GM23338 (cell line): ENCODE measurements around the gene GLI3. TPM values are rescaled to one million over a fixed set of nuclear protein-coding genes. Genes with fewer than 3 reads are reported as not detected.

Source experiments
- ATAC-seq: fragments of 200-7000 bp; cut with Tn5 transposase; 3 replicates; pipeline ENCODE4 v1.9.1; 2020
- DNase-seq: peaks from one replicate; pipeline ENCODE4 v3.0.0-alpha.2; 2015; ENCODE audit warnings: low spot score
- H2AFZ ChIP-seq: fragments of 200-600 bp; sonication (generic); 2 replicates; pipeline ENCODE4 v1.8.0; 2016; ENCODE audit warnings: antibody characterized with exemption, mild to moderate bottlenecking, moderate library complexity
- H3F3A ChIP-seq: fragments of 200-600 bp; sonication (generic); replicated peaks from 2 replicates; pipeline ENCODE4 v1.8.0; 2017; ENCODE audit warnings: antibody characterized with exemption, mixed run types, low read depth
- H3K27ac ChIP-seq: fragments of 200-600 bp; sonication (generic); 2 replicates; pipeline ENCODE4 v1.6.1; 2016; ENCODE audit warnings: low read depth
- H3K27me3 ChIP-seq: fragments of 200-600 bp; sonication (generic); 2 replicates; pipeline ENCODE4 v1.8.0; 2016; ENCODE audit warnings: mild to moderate bottlenecking, mixed run types, moderate library complexity; ENCODE audit not compliant: insufficient read depth
- H3K36me3 ChIP-seq: fragments of 200-600 bp; sonication (generic); 2 replicates; pipeline ENCODE4 v1.8.0; 2016; ENCODE audit warnings: mild to moderate bottlenecking; ENCODE audit not compliant: insufficient read depth
- H3K4me1 ChIP-seq: fragments of 200-600 bp; sonication (generic); 2 replicates; pipeline ENCODE4 v1.8.0; 2016; ENCODE audit warnings: mild to moderate bottlenecking, moderate library complexity; ENCODE audit not compliant: insufficient read depth
- H3K4me2 ChIP-seq: fragments of 200-600 bp; sonication (generic); 2 replicates; pipeline ENCODE4 v1.7.1; 2017; ENCODE audit warnings: mixed run types
- H3K4me3 ChIP-seq: fragments of 200-600 bp; sonication (generic); 2 replicates; pipeline ENCODE4 v1.6.1; 2016; ENCODE audit warnings: mixed run types
- H3K79me2 ChIP-seq: fragments of 200-600 bp; sonication (generic); replicated peaks from 2 replicates; pipeline ENCODE4 v1.8.0; 2017; ENCODE audit warnings: mild to moderate bottlenecking; ENCODE audit not compliant: insufficient read depth
- H3K9me2 ChIP-seq: fragments of 200-600 bp; sonication (generic); 2 replicates; pipeline ENCODE4 v1.8.0; 2017; ENCODE audit not compliant: insufficient read depth
- H4K20me1 ChIP-seq: fragments of 200-600 bp; sonication (generic); replicated peaks from 2 replicates; pipeline ENCODE4 v1.8.0; 2017; ENCODE audit warnings: mild to moderate bottlenecking; ENCODE audit not compliant: insufficient read depth
- H3K27ac Mint-ChIP-seq: 2 replicates; pipeline ENCODE4 v1.8.0; 2020; ENCODE audit warnings: inconsistent platforms, mild to moderate bottlenecking, moderate library complexity, mixed read lengths
- H3K27me3 Mint-ChIP-seq: 3 replicates; pipeline ENCODE4 v1.8.0; 2022; ENCODE audit warnings: low read depth, mild to moderate bottlenecking, moderate library complexity, mixed read lengths, inconsistent platforms; ENCODE audit not compliant: insufficient read depth, poor library complexity
- H3K36me3 Mint-ChIP-seq: 3 replicates; pipeline ENCODE4 v1.8.0; 2021; ENCODE audit warnings: low read depth, mild to moderate bottlenecking, inconsistent platforms, moderate library complexity, mixed read lengths
- H3K4me1 Mint-ChIP-seq: 3 replicates; pipeline ENCODE4 v1.8.0; 2020; ENCODE audit warnings: mild to moderate bottlenecking, inconsistent platforms, mixed read lengths
- H3K4me3 Mint-ChIP-seq: 3 replicates; pipeline ENCODE4 v1.8.0; 2021; ENCODE audit warnings: moderate library complexity, mild to moderate bottlenecking, inconsistent platforms, mixed read lengths
- H3K9me3 Mint-ChIP-seq: 3 replicates; pipeline ENCODE4 v1.8.0; 2020; ENCODE audit warnings: moderate library complexity, mild to moderate bottlenecking, inconsistent platforms, mixed read lengths
- CREB1 ChIP-seq: fragments of 250-450 bp; sonication (Bioruptor Pico); IDR thresholded peaks from 2 replicates; pipeline ENCODE4 v1.5.0; 2020; ENCODE audit warnings: low read depth, mild to moderate bottlenecking, moderate library complexity
- EZH2 ChIP-seq: fragments of 200-600 bp; sonication (generic); IDR thresholded peaks from one replicate; pipeline ENCODE4 v1.8.0; 2017; ENCODE audit warnings: antibody characterized with exemption, mild to moderate bottlenecking, low read depth; ENCODE audit not compliant: unreplicated experiment
- EZH2phosphoT487 ChIP-seq: fragments of 200-600 bp; sonication (generic); IDR thresholded peaks from one replicate; pipeline ENCODE4 v1.8.1; 2018; ENCODE audit warnings: antibody characterized with exemption; ENCODE audit not compliant: unreplicated experiment
- JUNB ChIP-seq: IDR thresholded peaks from one replicate; pipeline ENCODE4 v1.6.1; 2016; ENCODE audit warnings: antibody characterized with exemption; ENCODE audit not compliant: unreplicated experiment
- NANOG ChIP-seq: IDR thresholded peaks from 2 replicates; pipeline ENCODE4 v1.6.1; 2016; ENCODE audit warnings: antibody characterized with exemption, borderline replicate concordance
- POLR2AphosphoS5 ChIP-seq: IDR thresholded peaks from 2 replicates; pipeline ENCODE4 v1.6.1; 2016; ENCODE audit warnings: antibody characterized with exemption, low read depth
- STAT1 ChIP-seq: IDR thresholded peaks from one replicate; pipeline ENCODE4 v1.6.1; 2016; ENCODE audit warnings: antibody characterized with exemption; ENCODE audit not compliant: unreplicated experiment
- ZNF114 ChIP-seq: fragments of 250-450 bp; sonication (Bioruptor Pico); IDR thresholded peaks from 2 replicates; pipeline ENCODE4 v1.5.0; 2020; ENCODE audit warnings: mild to moderate bottlenecking, moderate library complexity
- ZNF331 ChIP-seq: fragments of 250-450 bp; sonication (Bioruptor Pico); IDR thresholded peaks from 2 replicates; pipeline ENCODE4 v1.5.0; 2020; ENCODE audit warnings: low read depth, mild to moderate bottlenecking, moderate library complexity
- ZNF462 ChIP-seq: fragments of 250-450 bp; sonication (Bioruptor Pico); IDR thresholded peaks from 2 replicates; pipeline ENCODE4 v1.5.0; 2020; ENCODE audit warnings: mild to moderate bottlenecking, moderate library complexity
- polyA plus RNA-seq: library from polyadenylated mRNA; unstranded; fragments of >200 nt; fragmentation: Nextera tagmentation; extraction: Ambion mirVana; gene quantifications from 2 replicates; pipeline ENCODE4 v1.2.1, GENCODE V29; 2016
- total RNA-seq: library from RNA; depleted of rRNA; stranded (reverse); fragments of >200 nt; shearing (Covaris generic); gene quantifications from 2 replicates; pipeline ENCODE4 v1.2.3, GENCODE V29; 2014
- TF ChIP-seq, protein P1 (sequence below), 2 experiments: fragments of 200-600 bp in 1 of 2; sonication (generic) in 1 of 2; conservative IDR thresholded peaks; 2 replicates each; pipeline versions ENCODE4 v1.5.1 to v1.6.1; 2016 to 2017; ENCODE audit warnings: antibody characterized with exemption in 2 of 2, low read depth in 2 of 2, mild to moderate bottlenecking in 2 of 2, moderate library complexity in 1 of 2

GLI3 gene
- total and polyA plus RNA-seq, 2 experiments from 2014 or later, result 16.1 to 17.9 TPM

GRCh38 chr7:41977661-41978060, 259.3 kb downstream of the GLI3 start:
- no peak overlapping the region for H3K4me3 Mint-ChIP-seq
- DNase-seq (no peak), ATAC-seq (no peak)
- Histone ChIP-seq H3K27ac (no peak overlapping the region), H3K27me3 (no peaks in the 10 kb centered on the region), H3F3A (no peaks in the 10 kb centered on the region), H2AFZ (no peak overlapping the region), H3K9me2 (no peaks in the 10 kb centered on the region), H3K4me1 (no peaks in the 10 kb centered on the region), H4K20me1 (no peaks in the 10 kb centered on the region), H3K4me3 (no peak overlapping the region), H3K79me2 (no peaks in the 10 kb centered on the region), H3K36me3 (peaks cover 9% of the 10 kb centered on the region; the same call in 1 of the 2 replicates), H3K4me2 (no peak overlapping the region)
- peaks cover 9% of the 10 kb centered on the region for H3K4me1 Mint-ChIP-seq
- no peak overlapping the region for H3K27ac Mint-ChIP-seq
- no peaks in the 10 kb centered on the region; the same call in 2 of the 3 replicates for H3K9me3 Mint-ChIP-seq
- H3K27me3 Mint-ChIP-seq, result no peaks in the 10 kb centered on the region
- H3K36me3 Mint-ChIP-seq, result no peaks in the 10 kb centered on the region
- TF ChIP-seq EZH2phosphoT487 (no peak), POLR2AphosphoS5 (no peak), ZNF462 (no peak), ZNF114 (CRISPR knock-in tag) (no peak), EZH2 (no peak), CREB1 (CRISPR knock-in tag) (no peak), NANOG (no peak), JUNB (no peak), STAT1 (no peak), ZNF331 (CRISPR knock-in tag) (no peak)
- TF ChIP-seq, protein P1, sequence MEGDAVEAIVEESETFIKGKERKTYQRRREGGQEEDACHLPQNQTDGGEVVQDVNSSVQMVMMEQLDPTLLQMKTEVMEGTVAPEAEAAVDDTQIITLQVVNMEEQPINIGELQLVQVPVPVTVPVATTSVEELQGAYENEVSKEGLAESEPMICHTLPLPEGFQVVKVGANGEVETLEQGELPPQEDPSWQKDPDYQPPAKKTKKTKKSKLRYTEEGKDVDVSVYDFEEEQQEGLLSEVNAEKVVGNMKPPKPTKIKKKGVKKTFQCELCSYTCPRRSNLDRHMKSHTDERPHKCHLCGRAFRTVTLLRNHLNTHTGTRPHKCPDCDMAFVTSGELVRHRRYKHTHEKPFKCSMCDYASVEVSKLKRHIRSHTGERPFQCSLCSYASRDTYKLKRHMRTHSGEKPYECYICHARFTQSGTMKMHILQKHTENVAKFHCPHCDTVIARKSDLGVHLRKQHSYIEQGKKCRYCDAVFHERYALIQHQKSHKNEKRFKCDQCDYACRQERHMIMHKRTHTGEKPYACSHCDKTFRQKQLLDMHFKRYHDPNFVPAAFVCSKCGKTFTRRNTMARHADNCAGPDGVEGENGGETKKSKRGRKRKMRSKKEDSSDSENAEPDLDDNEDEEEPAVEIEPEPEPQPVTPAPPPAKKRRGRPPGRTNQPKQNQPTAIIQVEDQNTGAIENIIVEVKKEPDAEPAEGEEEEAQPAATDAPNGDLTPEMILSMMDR (conservative IDR thresholded peaks at IDR 0.05; ENCODE audit: low read depth in 2 of 2), result no peak
